Keratinocyte (primary cell): ENCODE measurements around the gene TCF15.

Experiments
- CTCF ChIP-seq, 3 experiments: IDR thresholded peaks in 1 of 3; conservative IDR thresholded peaks in 1 of 3; optimal IDR thresholded peaks in 1 of 3; 2 replicates in 2 of 3; 3 replicates in 1 of 3; pipeline versions ENCODE3 to v1.5.1; 2011; ENCODE audit warnings: low read length in 3 of 3, mild to moderate bottlenecking in 3 of 3, moderate library complexity in 2 of 3, control low read depth in 1 of 3, inconsistent platforms in 1 of 3; ENCODE audit not compliant: insufficient read depth in 2 of 3; ENCODE audit errors: extremely low read depth in 1 of 3
- EZH2 ChIP-seq: IDR thresholded peaks from one replicate; pipeline ENCODE4 v1.6.1; 2012; ENCODE audit warnings: inconsistent platforms, mild to moderate bottlenecking, low read length, moderate library complexity

DNA sequence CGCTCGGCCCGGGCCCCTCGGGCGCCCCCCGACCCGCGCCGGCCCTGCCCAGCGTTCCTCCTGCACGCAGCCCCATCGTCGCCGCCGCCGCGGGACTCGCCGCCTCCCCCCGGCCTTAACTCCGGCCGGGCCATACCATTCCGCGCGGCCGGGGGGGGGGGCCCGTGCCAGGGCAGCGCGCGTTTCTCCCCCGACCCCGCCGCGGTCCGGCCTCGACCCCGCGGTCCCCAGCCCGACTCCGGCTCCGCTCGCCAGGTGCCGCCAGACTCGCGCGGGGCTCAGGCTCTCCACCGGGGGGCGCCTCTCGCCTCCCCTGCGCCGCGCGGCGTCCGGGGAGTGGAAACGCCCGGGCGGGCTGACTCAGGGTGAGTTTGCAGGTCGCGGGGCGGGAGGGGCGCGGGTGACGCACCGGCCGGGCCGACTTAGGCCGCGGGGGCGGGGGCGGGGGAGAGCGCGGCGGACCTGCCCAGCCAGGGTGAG, 43.0 kb upstream of the TCF15 start, which contains the start of gene SRXN1:
- TF ChIP-seq CTCF (optimal IDR thresholded peaks at IDR 0.05 in 1 of 3, IDR thresholded peaks at IDR 0.05 in 1 of 3, conservative IDR thresholded peaks at IDR 0.05 in 1 of 3; ENCODE audit: extremely low read depth in 1 of 3, insufficient read depth in 2 of 3, low read length in 3 of 3) (peak in 2 of 3 experiments; percentile 71 to 74), EZH2 (no peak)
